Smooth muscle cell (in vitro differentiated cells): ENCODE measurements around the gene TAF11L4. TPM values are rescaled to one million over a fixed set of nuclear protein-coding genes. Genes with fewer than 3 reads are reported as not detected.
"Not testable (repeated sequence)": the region's sequence is repeated elsewhere in the genome, so short reads cannot be mapped to it uniquely, and the experiment has no call there.

Experiments
- DNase-seq: peaks from one replicate; lab custom pipeline; 2025; ENCODE audit not compliant: unreplicated experiment; lab: John Stamatoyannopoulos, UW
- H2AFZ ChIP-seq: fragments of 200-600 bp; sonication (generic); 2 replicates; pipeline ENCODE4 v1.6.0; 2016; ENCODE audit warnings: antibody characterized with exemption, low read depth, mild to moderate bottlenecking
- H3F3A ChIP-seq: fragments of 200-600 bp; sonication (generic); 2 replicates; pipeline ENCODE4 v1.6.0; 2017; ENCODE audit warnings: antibody characterized with exemption, low read depth
- H3K27ac ChIP-seq: fragments of 200-600 bp; sonication (generic); 2 replicates; pipeline ENCODE4 v1.5.1; 2016; ENCODE audit warnings: low read depth, mild to moderate bottlenecking
- H3K27me3 ChIP-seq: fragments of 200-600 bp; sonication (generic); 2 replicates; pipeline ENCODE4 v1.6.1; 2016; ENCODE audit warnings: low read depth, mild to moderate bottlenecking
- H3K36me3 ChIP-seq: fragments of 200-600 bp; sonication (generic); 2 replicates; pipeline ENCODE4 v1.5.1; 2016; ENCODE audit warnings: low read depth
- H3K4me1 ChIP-seq: fragments of 200-600 bp; sonication (generic); 2 replicates; pipeline ENCODE4 v1.5.1; 2016; ENCODE audit warnings: low read depth
- H3K4me2 ChIP-seq: fragments of 200-600 bp; sonication (generic); 2 replicates; pipeline ENCODE4 v1.6.0; 2016; ENCODE audit warnings: mild to moderate bottlenecking
- H3K4me3 ChIP-seq: fragments of 200-600 bp; sonication (generic); 2 replicates; pipeline ENCODE4 v1.5.1; 2016; ENCODE audit warnings: mild to moderate bottlenecking
- H3K79me2 ChIP-seq: fragments of 200-600 bp; sonication (generic); 2 replicates; pipeline ENCODE4 v1.6.0; 2016; ENCODE audit warnings: low read depth, mild to moderate bottlenecking
- H3K9ac ChIP-seq: fragments of 200-600 bp; sonication (generic); 2 replicates; pipeline ENCODE4 v1.6.0; 2016; ENCODE audit warnings: low read depth
- H3K9me3 ChIP-seq: fragments of 200-600 bp; sonication (generic); replicated peaks from 2 replicates; pipeline ENCODE4 v1.5.1; 2016; ENCODE audit warnings: low read depth
- H4K20me1 ChIP-seq: fragments of 200-600 bp; sonication (generic); 2 replicates; pipeline ENCODE4 v1.6.0; 2016; ENCODE audit warnings: low read depth
- CTCF ChIP-seq: fragments of 200-600 bp; sonication (generic); IDR thresholded peaks from 2 replicates; pipeline ENCODE4 v1.5.1; 2017; ENCODE audit warnings: borderline replicate concordance, mild to moderate bottlenecking, antibody characterized with exemption; ENCODE audit not compliant: insufficient read depth, poor library complexity, severe bottlenecking
- WGBS: methylation state at CpG from one replicate; pipeline ENCODE4 v1.1.7; 2016; ENCODE audit warnings: low lambda C conversion rate; 5-methylcytosine and 5-hydroxymethylcytosine counted together
- polyA plus RNA-seq: library from polyadenylated mRNA; unstranded; fragments of >200 nt; fragmentation: Nextera tagmentation; extraction: Ambion mirVana; gene quantifications from 2 replicates; pipeline ENCODE4 v1.2.1, GENCODE V29; 2016
- total RNA-seq: library from RNA; depleted of rRNA; stranded (reverse); fragments of >200 nt; gene quantifications from 2 replicates; pipeline ENCODE4 v1.2.3, GENCODE V29; 2014

TAF11L4 gene
- total and polyA plus RNA-seq, 2 experiments from 2014 or later: not detected

- Histone ChIP-seq H3K79me2 (no peaks in the 10 kb centered on the region), H3K27ac (no peak overlapping the region), H3K9ac (no peak overlapping the region), H3K4me1 (no peaks in the 10 kb centered on the region), H3K4me3 (no peak overlapping the region), H3K4me2 (no peak overlapping the region), H3K27me3 (no peaks in the 10 kb centered on the region), H3K9me3 (no peaks in the 10 kb centered on the region), H3K36me3 (no peaks in the 10 kb centered on the region), H3F3A (no peaks in the 10 kb centered on the region), H4K20me1 (no peaks in the 10 kb centered on the region), H2AFZ (no peak overlapping the region)
- DNase-seq: no peak
- WGBS: 92% methylated on average over 3 of the region's 3 CpGs
- no peak for TF ChIP-seq CTCF
These were observed 28.8 kb upstream of the TAF11L4 start for GRCh38 chr5:17492770-17493169.

- Histone ChIP-seq H3K4me1 (no peaks in the 10 kb centered on the region), H3K4me3 (no peak overlapping the region), H3K27me3 (no peaks in the 10 kb centered on the region), H4K20me1 (no peaks in the 10 kb centered on the region), H2AFZ (no peak overlapping the region), H3K9me3 (no peaks in the 10 kb centered on the region), H3K79me2 (no peaks in the 10 kb centered on the region), H3K9ac (no peak overlapping the region), H3K4me2 (no peak overlapping the region), H3K27ac (no peak overlapping the region), H3F3A (no peaks in the 10 kb centered on the region), H3K36me3 (no peaks in the 10 kb centered on the region)
- no peak for TF ChIP-seq CTCF
- no peak for DNase-seq
- WGBS: 86% methylated on average over 4 of the region's 4 CpGs
These were observed 24.2 kb upstream of the TAF11L4 start for GRCh38 chr5:17497446-17497845.

- not testable (repeated sequence) for H3K4me3 ChIP-seq, H3K27me3 ChIP-seq, H3K36me3 ChIP-seq, H3K4me1 ChIP-seq, H4K20me1 ChIP-seq, H2AFZ ChIP-seq, H3K9ac ChIP-seq, H3K27ac ChIP-seq, DNase-seq, H3K9me3 ChIP-seq, H3F3A ChIP-seq, H3K4me2 ChIP-seq, H3K79me2 ChIP-seq
- WGBS: 94% methylated on average over 8 of the region's 8 CpGs
These were observed 23.7 kb upstream of the TAF11L4 start, which contains the start of gene TAF11L2 for GRCh38 chr5:17497931-17498330. Gene TAF11L2 (plus strand): TSS chr5:17498231.

GRCh38 chr5:17511775-17512325, 9.8 kb upstream of the TAF11L4 start:
- Histone ChIP-seq H3K27ac (no peak overlapping the region), H3F3A (no peaks in the 10 kb centered on the region), H3K27me3 (no peaks in the 10 kb centered on the region), H4K20me1 (no peaks in the 10 kb centered on the region), H3K79me2 (no peaks in the 10 kb centered on the region), H3K4me1 (no peaks in the 10 kb centered on the region), H3K36me3 (no peaks in the 10 kb centered on the region), H3K9ac (no peak overlapping the region), H3K4me3 (no peak overlapping the region), H3K4me2 (no peak overlapping the region), H3K9me3 (no peaks in the 10 kb centered on the region), H2AFZ (no peak overlapping the region)
- WGBS: 96% methylated on average over 17 of the region's 17 CpGs
- no peak for DNase-seq
- TF ChIP-seq CTCF: no peak

- not testable (repeated sequence) for H3K9ac ChIP-seq, H3K4me1 ChIP-seq, H3K36me3 ChIP-seq, H3F3A ChIP-seq, H4K20me1 ChIP-seq, H3K4me2 ChIP-seq, H3K79me2 ChIP-seq, H3K4me3 ChIP-seq, DNase-seq, H3K9me3 ChIP-seq, H2AFZ ChIP-seq, H3K27me3 ChIP-seq, H3K27ac ChIP-seq
- WGBS: 89% methylated on average over 12 of the region's 12 CpGs
These were observed 4.1 kb upstream of the TAF11L4 start for GRCh38 chr5:17517526-17517925.

- not testable (repeated sequence) for H3K4me2 ChIP-seq, H4K20me1 ChIP-seq, H3K4me3 ChIP-seq, H3K27me3 ChIP-seq, H3K27ac ChIP-seq, H3K9me3 ChIP-seq, H3K79me2 ChIP-seq, H3K9ac ChIP-seq, H3K4me1 ChIP-seq, H3F3A ChIP-seq, DNase-seq, H3K36me3 ChIP-seq, H2AFZ ChIP-seq
- WGBS: no CpG with 5 or more reads among the region's 15 CpGs
These were observed 3.5 kb upstream of the TAF11L4 start, which contains the start of gene TAF11L3 for GRCh38 chr5:17518067-17518466. Gene TAF11L3 (plus strand): TSS chr5:17518367.
